Panc1 (cell line): ENCODE data around the gene SMARCA2. TPM values are rescaled to one million over a fixed set of nuclear protein-coding genes. Genes with fewer than 3 reads are reported as not detected.

ENCODE experiments used
- ATAC-seq: fragments of 200-7000 bp; cut with Tn5 transposase; 2 replicates; pipeline ENCODE4 v1.9.1; 2020; ENCODE audit warnings: mild to moderate bottlenecking, moderate library complexity
- BruUV-seq: library from RNA; stranded (reverse); fragments of 400-500 nt; replicated peaks from 2 replicates; lab custom pipeline; 2021; lab: Mats Ljungman, UMichigan
- CTCF ChIA-PET: fragments of 300-600 bp; sonication (Branson Sonifier 250); formaldehyde crosslinking; loops from one replicate; lab custom pipeline; 2022; ENCODE audit warnings: antibody characterized with exemption; lab: Charles Lee
- POLR2A ChIA-PET: fragments of 300-600 bp; sonication (Branson Sonifier 250); formaldehyde crosslinking; loops from one replicate; lab custom pipeline; 2022; ENCODE audit warnings: antibody characterized with exemption; lab: Charles Lee
- DNase-seq: peaks from one replicate; pipeline ENCODE4 v3.0.0-alpha.2; 2010; ENCODE audit warnings: low read depth, low spot score
- H3K27ac ChIP-seq: 2 replicates; pipeline ENCODE4 v1.5.1; 2011; ENCODE audit warnings: mild to moderate bottlenecking, low read length, inconsistent platforms
- H3K27me3 ChIP-seq: fragments of 200-500 bp; sonication (Bioruptor generic); 2 replicates; pipeline ENCODE4 v1.6.0; 2014; ENCODE audit warnings: low read length, inconsistent platforms; ENCODE audit not compliant: control insufficient read depth, insufficient read depth
- H3K36me3 ChIP-seq: fragments of 200-500 bp; sonication (Bioruptor generic); 2 replicates; pipeline ENCODE4 v1.5.1; 2014; ENCODE audit warnings: inconsistent platforms, mild to moderate bottlenecking, low read length, moderate library complexity; ENCODE audit not compliant: control insufficient read depth, insufficient read depth
- H3K4me1 ChIP-seq: 2 replicates; pipeline ENCODE4 v1.5.1; 2011; ENCODE audit warnings: inconsistent platforms, mild to moderate bottlenecking, low read length, moderate library complexity; ENCODE audit not compliant: control insufficient read depth, insufficient read depth
- H3K4me3 ChIP-seq, 2 experiments: 2 replicates each; pipeline ENCODE4 v1.5.1; 2011 to 2012; ENCODE audit warnings: low read depth in 2 of 2, low read length in 2 of 2, mild to moderate bottlenecking in 2 of 2, inconsistent platforms in 1 of 2, moderate library complexity in 1 of 2
- H3K9me3 ChIP-seq: fragments of 200-500 bp; sonication (Bioruptor generic); 2 replicates; pipeline ENCODE4 v1.5.1; 2014; ENCODE audit warnings: low read depth, mild to moderate bottlenecking, inconsistent platforms, low read length, moderate library complexity; ENCODE audit not compliant: control insufficient read depth, insufficient read depth
- POLR2AphosphoS5 ChIP-seq: IDR thresholded peaks from 2 replicates; pipeline ENCODE4 v1.6.1; 2012; ENCODE audit warnings: mild to moderate bottlenecking, low read depth, low read length, moderate library complexity
- SIN3A ChIP-seq: IDR thresholded peaks from 2 replicates; pipeline ENCODE4 v1.6.1; 2012; ENCODE audit warnings: low read depth, mild to moderate bottlenecking, low read length, moderate library complexity, borderline replicate concordance; ENCODE audit not compliant: insufficient read depth
- TCF7L2 ChIP-seq: IDR thresholded peaks from 2 replicates; pipeline ENCODE4 v1.6.1; 2011; ENCODE audit warnings: mild to moderate bottlenecking, low read depth, low read length, inconsistent platforms
- in situ Hi-C: cut with HindIII; loops from 2 replicates; pipeline ENCODE4 v1.10.0; 2016; ENCODE audit warnings: low sequenced_read_pairs, low pct_unique_long_range_greater_than_20kb
- intact Hi-C: fragments of 100-400 bp; cut with micrococcal nuclease; formaldehyde crosslinking; loops from one replicate; pipeline ENCODE4 v1.10.0; 2022; ENCODE audit not compliant: unreplicated experiment
- total RNA-seq: library from RNA; stranded (reverse); gene quantifications from one replicate; pipeline ENCODE4 v1.2.1, GENCODE V29; 2021; ENCODE audit not compliant: unreplicated experiment
- TF ChIP-seq, protein P1 (sequence below): fragments of 450-650 bp; IDR thresholded peaks from 2 replicates; pipeline ENCODE4 v1.5.1; 2017; ENCODE audit warnings: mild to moderate bottlenecking
- TF ChIP-seq, protein P2 (sequence below), 2 experiments: IDR thresholded peaks; 2 replicates each; pipeline ENCODE4 v1.6.1; 2011 to 2012; ENCODE audit warnings: low read depth in 2 of 2, control low read depth in 1 of 2, low read length in 1 of 2, mild to moderate bottlenecking in 1 of 2, moderate library complexity in 1 of 2; ENCODE audit not compliant: insufficient read depth in 1 of 2

Gene SMARCA2
- total RNA-seq, 1 experiment from 2014 or later: 13.3 TPM

DNA sequence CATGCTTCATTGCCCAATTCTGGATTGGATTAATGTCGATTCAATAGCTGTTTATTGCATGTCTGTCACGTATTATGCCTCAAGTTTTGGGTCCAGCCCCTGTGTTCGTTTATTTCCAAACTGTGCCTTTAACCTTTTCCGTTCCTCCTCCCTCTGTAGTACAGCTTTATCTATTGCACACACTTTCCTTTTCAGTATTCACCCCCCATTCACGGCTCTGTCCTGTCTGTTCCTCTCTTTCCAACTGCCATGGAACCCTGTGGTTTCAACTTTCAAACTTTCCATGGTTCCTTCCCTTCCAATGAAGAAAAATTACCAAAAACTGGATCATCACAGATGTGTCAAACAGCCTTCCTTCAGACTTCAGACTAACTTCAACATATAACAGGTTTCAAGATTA is 17.1 kb downstream of the SMARCA2 start:
- DNase-seq (no peak), ATAC-seq (no peak)
- no peaks in the 10 kb centered on the region for H3K27me3 ChIP-seq
- no TSS peak for BruUV-seq
- no peak overlapping the region for H3K4me3 ChIP-seq
- TF ChIP-seq TCF7L2 (no peak), POLR2AphosphoS5 (no peak), SIN3A (no peak)
- TF ChIP-seq, protein P1, sequence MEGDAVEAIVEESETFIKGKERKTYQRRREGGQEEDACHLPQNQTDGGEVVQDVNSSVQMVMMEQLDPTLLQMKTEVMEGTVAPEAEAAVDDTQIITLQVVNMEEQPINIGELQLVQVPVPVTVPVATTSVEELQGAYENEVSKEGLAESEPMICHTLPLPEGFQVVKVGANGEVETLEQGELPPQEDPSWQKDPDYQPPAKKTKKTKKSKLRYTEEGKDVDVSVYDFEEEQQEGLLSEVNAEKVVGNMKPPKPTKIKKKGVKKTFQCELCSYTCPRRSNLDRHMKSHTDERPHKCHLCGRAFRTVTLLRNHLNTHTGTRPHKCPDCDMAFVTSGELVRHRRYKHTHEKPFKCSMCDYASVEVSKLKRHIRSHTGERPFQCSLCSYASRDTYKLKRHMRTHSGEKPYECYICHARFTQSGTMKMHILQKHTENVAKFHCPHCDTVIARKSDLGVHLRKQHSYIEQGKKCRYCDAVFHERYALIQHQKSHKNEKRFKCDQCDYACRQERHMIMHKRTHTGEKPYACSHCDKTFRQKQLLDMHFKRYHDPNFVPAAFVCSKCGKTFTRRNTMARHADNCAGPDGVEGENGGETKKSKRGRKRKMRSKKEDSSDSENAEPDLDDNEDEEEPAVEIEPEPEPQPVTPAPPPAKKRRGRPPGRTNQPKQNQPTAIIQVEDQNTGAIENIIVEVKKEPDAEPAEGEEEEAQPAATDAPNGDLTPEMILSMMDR: no peak
- TF ChIP-seq, protein P2, sequence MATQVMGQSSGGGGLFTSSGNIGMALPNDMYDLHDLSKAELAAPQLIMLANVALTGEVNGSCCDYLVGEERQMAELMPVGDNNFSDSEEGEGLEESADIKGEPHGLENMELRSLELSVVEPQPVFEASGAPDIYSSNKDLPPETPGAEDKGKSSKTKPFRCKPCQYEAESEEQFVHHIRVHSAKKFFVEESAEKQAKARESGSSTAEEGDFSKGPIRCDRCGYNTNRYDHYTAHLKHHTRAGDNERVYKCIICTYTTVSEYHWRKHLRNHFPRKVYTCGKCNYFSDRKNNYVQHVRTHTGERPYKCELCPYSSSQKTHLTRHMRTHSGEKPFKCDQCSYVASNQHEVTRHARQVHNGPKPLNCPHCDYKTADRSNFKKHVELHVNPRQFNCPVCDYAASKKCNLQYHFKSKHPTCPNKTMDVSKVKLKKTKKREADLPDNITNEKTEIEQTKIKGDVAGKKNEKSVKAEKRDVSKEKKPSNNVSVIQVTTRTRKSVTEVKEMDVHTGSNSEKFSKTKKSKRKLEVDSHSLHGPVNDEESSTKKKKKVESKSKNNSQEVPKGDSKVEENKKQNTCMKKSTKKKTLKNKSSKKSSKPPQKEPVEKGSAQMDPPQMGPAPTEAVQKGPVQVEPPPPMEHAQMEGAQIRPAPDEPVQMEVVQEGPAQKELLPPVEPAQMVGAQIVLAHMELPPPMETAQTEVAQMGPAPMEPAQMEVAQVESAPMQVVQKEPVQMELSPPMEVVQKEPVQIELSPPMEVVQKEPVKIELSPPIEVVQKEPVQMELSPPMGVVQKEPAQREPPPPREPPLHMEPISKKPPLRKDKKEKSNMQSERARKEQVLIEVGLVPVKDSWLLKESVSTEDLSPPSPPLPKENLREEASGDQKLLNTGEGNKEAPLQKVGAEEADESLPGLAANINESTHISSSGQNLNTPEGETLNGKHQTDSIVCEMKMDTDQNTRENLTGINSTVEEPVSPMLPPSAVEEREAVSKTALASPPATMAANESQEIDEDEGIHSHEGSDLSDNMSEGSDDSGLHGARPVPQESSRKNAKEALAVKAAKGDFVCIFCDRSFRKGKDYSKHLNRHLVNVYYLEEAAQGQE (IDR thresholded peaks at IDR 0.05; ENCODE audit: insufficient read depth in 1 of 2, low read depth in 2 of 2, low read length in 1 of 2): no peak
- in situ Hi-C loops (no loop called here), intact Hi-C loops (no loop called here)
- no peaks in the 10 kb centered on the region for H3K9me3 ChIP-seq
- H3K27ac ChIP-seq: no peak overlapping the region
- ChIA-PET POLR2A (no interaction called here), CTCF (no interaction called here)
- no peaks in the 10 kb centered on the region for H3K36me3 ChIP-seq
- H3K4me1 ChIP-seq: no peaks in the 10 kb centered on the region

DNA sequence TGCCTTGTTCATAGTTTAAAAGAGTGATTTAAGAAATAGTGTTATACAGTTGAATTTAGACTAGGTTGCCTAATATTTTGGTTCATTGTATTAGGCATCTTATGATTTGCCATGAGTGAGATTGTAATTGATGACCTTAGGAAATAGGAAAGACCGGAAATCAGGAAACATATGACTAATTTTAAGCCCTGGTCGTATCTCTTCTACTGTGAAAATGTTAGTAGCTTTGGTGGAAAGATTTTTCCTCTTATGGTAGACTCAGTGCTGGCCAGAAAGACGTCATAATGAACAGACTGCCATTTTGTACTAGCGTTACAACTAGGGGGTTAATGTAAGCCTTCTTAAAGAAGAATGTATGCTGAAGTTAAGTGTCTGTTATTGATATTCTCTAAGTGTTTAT is 21.7 kb downstream of the SMARCA2 start:
- ChIA-PET POLR2A (no interaction called here), CTCF (no interaction called here)
- no peaks in the 10 kb centered on the region for H3K36me3 ChIP-seq
- H3K4me3 ChIP-seq: no peak overlapping the region
- in situ Hi-C loops: no loop called here
- ATAC-seq (no peak), DNase-seq (no peak)
- no peak for TF ChIP-seq POLR2AphosphoS5
- TF ChIP-seq, protein P2 (IDR thresholded peaks at IDR 0.05; ENCODE audit: insufficient read depth in 1 of 2, low read depth in 2 of 2, low read length in 1 of 2): no peak
- TF ChIP-seq, protein P1: no peak
- TF ChIP-seq TCF7L2: no peak
- TF ChIP-seq SIN3A: no peak
- no peak overlapping the region for H3K27ac ChIP-seq
- BruUV-seq: no TSS peak
- H3K27me3 ChIP-seq: no peaks in the 10 kb centered on the region
- intact Hi-C loops: no loop called here
- no peaks in the 10 kb centered on the region for H3K4me1 ChIP-seq
- H3K9me3 ChIP-seq: no peaks in the 10 kb centered on the region
